Pulmonary artery endothelial cell (primary cell): ENCODE data around the gene SLU7. TPM values are rescaled to one million over a fixed set of nuclear protein-coding genes. Genes with fewer than 3 reads are reported as not detected.

ENCODE experiments used
- DNase-seq: peaks from one replicate; pipeline ENCODE4 v3.0.0-alpha.2; 2011; ENCODE audit warnings: low read depth, low spot score
- total RNA-seq: library from RNA; depleted of rRNA; stranded (reverse); fragments of >200 nt; gene quantifications from 2 replicates; pipeline ENCODE4 v1.2.3, GENCODE V29; 2014

SLU7 gene
- total RNA-seq = 46.8 and 57.5 TPM in 2 replicates

DNA sequence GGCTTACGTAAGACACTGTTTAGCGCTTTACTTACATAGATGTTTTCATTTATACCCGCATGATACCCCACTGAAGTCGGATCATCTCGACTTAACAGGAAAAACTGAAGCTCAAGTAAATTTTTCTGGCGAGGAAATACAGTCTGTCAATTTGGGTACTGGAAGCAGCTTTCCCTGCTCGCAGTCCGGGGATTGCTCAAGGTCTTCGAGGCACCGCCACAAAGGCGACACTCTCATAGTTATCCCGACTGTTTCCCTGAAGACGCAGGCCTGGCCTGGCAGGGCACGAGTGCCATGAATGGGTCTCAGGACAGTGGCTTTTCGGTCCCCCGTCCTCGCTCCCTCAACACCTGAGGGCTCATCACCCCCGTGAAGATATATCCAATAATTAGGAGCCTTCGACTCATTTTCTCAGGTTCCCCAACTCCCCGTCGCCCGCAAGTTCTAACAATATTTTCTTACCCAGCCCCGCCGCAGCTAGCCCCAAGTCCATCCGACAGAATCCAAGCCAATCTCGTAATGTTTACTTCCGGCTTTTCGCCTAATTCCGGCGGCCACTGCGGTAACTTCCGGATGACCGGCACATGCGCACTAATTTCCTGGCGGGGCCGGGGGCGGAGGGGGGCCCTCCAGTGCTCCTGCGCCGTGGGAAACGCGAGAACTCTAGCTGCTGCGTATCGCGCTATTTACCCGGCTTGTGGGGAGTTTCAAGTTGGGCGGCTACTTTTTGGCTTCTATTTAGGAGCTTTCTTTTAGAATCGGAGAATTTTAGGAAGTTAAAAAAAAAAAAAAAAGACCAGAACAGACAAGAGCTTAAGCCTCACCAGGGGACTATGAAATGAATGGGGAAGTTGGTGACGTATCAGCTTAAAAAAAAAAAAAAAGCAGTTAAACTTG lies at the start of gene SLU7:
SLU7 (minus strand) TSS at position 521 of the 897 bp plus-strand sequence. CDS start 3,787 bp downstream, outside the sequence.
- DNase-seq = peak; percentile 87

DNA sequence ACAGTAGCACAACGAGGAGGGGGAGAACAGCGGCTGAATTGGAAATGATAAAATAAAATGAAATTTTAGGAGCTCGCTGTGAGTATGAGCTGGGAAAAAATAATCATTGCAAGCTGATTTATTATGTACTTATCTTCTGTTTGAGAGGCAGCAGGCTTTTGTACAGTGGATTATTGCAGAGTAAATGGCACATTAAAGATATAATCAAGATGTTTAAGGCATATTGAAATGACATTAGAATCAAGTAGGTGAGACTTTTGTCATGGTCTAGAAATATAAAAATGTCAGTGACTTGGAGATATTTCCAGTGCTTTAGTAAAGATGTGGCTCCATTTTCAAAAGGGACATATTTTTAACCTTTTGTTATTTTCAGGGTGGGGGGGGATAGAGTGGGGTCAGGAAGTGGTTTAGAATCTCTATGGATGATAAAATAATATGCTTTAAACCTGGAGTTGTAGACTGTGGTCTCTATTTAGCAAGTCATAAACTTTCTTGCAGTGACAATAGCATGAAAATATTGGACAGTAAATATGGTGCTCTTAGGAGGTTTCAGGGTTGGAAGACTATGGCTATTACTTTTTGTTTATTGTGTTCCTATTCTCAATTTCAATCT lies 49.6 kb upstream of the SLU7 start:
- DNase-seq = no peak

DNA sequence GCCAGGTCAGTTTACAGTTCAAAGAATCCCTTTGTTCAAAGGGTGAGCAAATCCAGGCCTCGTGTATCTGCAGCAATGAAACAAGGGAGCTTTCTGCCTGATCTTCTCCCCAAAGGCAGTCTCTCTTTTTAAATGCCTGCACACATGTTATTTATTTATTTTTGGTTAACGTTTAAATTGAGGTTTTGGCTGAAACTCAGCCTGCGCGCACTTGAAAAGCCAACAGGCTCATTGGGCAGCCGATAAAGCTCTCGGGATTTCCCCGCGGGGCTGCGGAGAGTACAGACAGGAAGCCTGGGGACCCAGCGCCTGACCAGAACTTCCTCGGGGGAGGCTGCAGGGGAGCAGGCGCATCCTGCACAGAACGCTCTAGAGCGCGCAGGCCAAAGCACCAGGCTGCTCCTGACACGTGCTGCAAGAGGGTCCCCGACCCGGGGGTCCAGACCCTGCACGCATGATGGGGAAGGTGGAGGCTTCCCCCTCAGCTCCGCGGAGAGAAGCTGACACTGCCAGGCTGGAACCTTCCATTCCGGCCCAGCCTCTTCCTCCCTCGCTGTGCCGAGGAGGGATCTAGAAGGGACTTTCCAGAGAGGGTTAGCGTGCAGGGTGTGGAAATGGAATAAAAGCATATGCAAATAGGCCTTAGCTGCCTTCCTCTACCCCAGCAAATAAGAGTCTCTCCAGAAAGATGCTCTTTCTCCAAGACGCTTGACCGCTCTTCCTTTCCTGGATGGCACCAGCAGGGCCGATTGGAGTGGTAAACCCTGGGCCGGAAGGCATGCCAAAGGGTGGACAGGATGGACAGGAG lies 48.9 kb upstream of the SLU7 start:
- DNase-seq = peak; percentile 79

DNA sequence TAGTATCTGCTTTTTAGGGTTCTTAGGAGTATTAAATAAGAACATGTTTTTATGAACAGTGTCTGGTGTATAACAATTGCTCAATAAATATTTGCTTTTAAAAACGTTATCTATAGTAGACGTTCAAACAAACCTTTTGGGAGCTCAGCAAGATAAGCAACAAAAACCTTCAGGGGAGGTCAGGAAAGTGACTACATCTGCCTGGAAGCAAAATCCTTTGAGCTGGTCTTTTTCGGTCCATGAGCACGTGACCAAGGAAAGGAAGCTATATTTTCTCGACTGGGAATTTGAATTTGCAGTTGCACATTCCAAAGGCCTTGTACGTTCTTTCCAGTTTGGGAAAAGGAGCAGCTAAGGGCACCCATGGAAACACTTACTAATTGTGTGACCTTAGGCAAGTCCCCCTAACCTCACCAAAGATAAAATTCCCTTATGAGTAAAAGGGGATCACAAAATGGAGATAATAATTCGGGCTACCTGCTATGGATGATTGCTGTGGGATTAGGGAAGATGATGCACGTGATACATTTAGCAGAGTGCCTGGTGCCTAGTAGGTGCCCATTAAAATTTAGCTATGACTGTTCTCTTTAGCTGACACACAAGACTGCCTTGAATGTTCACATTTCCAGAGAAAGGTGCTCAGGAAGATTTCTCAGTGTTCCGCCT lies 48.1 kb upstream of the SLU7 start:
- DNase-seq = no peak

DNA sequence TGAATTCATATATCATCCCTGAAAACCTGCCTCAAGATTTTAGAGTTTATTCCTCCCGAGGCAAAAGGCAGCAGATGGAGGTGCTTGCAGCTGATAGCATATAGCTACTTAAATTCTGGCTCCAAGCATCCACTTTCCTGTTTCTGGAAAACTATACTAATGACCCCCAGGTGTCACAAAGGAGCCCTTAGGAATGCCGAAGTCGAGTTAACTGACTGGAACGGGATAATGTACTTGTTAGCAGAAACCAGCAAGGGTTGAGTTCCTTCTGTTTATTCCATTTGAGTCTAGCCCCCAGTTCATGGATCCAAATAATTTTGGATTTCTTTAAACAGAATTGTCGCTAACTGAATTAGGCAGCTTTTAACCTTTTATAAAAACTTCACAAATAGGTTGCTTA lies 47.2 kb upstream of the SLU7 start:
- DNase-seq = no peak

DNA sequence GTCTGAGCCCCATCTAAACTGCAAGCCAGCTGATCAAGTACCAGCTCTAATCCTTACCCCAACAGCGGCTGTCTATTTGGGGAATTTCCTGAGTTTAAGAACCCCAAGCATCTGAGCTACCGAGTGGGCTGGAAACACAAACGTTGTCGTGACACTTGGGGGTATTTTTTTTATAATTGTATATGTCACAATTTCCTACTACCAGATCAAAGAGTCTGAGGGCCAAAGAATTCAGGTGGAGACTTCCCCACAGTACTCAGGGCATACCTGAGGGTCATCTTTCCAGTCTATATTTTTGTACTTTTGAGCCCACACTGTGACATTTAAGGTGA lies 45.6 kb upstream of the SLU7 start:
- DNase-seq = no peak

DNA sequence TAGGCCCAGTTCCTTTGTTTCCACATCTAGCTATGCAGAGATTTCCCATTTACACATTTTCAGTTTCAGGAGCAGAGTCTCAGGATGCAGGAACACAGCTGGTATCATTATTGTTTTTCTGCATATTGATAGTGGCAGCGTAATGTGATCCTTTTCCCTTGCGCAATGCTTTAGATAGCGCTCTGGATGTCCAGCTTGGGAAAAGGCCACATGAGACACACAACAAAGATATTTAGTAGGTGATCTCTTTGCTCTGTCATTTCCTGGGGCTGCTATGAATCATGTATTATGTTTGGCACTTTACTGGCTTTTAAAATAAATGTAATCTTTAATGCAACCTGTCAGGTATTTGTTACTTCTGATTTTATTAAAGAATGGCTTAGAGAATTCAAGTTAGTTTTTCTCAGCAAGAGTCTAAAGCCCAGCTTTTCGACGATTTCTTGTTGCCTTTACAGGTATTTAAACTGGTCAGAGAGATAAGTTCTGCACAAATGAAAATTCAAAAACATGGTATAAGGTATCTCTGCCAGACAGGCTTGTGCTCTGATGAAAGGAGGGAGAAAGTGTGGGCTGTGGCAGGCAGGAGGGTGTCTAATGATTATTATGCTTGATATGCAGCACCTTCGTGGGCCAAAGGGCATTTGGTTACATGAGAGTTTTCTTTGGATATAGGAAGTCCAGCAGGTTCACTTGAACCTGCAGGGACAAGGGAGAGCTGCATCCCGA lies 45.0 kb upstream of the SLU7 start:
- peak; percentile 52 for DNase-seq

DNA sequence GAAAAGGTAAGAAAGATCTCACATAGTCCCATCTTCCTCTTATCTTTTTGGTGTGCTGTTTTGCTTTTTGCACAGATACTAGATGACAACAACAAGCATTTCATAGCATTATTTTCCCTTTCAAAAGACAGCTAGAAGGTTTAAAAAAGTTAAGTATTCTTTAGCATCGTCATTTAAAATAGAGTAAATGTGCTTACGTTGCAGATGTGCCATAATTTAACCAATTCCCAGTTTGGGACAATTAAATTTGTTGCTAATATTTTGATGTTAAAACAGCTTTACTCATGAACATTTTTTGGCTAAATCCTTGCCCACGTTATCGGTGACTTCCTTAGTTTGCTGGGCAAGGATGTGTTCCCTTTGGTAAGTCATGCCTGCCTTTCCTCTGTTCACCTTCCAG lies 44.3 kb upstream of the SLU7 start:
- DNase-seq = no peak

DNA sequence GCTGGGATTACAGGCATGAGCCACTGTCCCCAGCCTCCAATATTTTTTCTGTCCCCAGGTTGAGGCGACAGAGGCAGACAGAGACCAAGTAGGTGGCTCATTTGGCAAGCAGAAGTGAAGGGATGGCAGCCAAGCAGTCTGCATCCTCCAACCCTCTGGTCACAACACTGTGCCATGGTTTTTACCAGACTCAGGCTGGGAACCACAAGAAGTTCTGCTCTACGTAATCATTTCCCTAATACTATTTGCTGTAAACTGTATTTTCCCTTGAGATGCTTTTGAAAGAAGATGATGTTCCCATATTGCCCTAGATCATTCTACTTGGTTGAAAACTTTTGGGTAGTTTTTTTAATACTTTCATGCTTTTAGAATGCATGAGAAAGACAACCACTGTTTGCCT lies 43.3 kb upstream of the SLU7 start:
- DNase-seq = no peak

DNA sequence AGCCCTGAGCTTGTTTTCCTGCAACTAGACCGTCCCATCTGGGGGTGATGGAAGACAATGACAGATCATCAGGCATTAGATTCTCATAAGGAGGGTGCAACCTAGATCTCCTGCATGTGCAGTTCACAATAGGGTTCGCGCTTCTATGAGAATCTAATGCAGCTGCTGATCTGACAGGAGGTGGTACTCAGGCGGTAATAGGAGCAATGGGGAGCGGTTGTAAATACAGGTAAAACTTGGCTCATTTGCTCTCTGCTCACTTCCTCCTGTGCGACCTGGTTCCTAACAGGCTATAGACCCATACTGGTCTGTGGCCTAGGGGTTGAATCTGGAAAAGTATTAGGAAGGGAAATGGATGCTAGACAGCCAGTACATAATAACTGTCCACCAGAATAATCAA lies 42.5 kb upstream of the SLU7 start:
- no peak for DNase-seq

DNA sequence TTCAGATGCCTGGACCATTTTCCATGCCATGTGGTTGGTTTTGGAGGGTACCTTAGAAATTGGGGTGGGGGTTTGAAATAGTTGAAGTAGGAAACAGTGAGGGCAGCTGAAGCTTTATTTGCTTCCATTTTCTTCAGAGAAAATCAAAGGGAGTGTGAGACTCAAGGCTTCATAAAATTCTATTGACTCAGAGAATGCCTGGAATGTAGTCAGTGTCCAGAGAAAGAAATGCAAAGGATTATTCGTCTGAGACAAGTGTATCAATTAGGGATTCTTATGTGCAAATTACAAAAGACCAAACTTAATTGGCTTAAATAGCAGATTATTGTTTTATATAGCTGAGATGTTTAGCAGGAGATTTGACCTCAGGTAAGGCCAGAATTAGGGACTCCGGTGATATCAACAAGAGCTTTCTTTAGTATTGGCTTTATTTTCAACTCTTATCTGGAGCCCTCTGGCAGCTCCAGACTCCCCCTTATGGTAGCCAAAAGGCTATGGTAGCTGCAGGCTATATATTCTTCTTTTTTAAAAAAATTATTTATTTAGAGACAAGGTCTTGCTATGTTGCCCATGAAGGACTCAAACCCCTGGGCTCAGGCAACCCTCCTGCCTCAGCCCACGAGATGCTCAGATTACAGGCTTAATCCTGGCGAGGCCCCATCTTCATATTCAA lies 41.6 kb upstream of the SLU7 start:
- no peak for DNase-seq

DNA sequence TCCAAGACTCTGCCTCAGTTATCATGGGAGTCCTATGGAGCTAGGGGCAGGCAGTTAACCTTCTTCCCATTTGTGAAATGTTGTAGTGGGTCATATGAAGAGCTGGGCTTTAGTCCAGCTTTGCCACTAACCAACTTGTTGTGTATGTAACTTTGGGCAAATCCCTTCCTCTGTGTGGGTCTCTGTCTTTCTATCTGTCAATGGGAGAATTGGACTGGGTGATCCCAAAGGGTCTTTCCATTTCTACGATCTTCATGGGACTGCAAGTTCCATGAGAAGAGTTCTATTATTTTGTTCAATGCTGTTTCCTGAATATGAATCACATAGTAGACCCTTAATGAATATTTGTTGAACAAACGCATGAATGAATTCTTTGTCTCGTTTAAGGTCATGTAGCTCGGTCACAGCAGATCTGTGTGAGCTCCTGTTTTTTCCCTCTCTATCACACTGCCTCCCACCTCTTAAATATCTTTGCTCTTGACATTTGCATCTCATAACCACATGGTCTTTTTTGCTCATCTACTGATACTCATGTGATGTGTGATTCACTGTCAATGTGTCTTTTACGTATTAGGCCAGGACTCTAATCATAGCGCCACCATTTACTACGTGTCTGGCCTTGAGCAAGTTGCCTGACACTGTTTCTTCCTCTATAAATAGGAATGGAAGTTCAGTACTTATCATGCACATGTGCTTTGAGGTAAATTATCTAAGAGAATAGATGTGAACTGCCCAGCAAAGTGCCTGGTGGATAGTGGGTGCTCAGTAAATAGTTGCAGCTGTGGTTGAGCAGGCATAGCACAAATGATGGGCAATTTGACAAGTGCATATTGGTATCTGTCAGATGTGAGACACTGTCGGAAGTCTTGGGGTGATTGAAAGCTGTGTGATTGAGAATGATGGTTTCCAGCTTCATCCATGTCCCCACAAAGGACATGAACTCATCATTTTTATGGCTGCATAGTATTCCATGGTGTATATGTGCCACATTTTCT lies 40.2 kb upstream of the SLU7 start:
- no peak for DNase-seq

DNA sequence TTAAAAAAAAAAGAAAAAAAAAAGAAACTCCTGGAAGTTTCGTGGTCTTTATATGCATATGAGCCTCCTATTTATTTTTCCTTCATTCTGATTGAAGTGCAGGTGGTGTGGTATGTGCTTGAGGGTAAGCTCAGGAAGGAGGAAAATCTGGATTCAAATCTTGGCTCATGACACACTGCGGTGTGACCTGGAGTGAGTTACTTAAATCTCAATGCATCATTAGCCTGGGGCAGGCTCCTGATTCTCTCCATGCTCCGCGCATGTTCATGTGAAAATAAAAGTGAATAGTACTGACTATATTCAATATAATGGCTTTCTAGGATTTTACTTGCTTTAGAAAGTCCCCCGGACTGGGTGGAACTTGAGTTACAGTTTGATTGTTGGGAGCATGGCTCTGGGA lies 38.4 kb upstream of the SLU7 start:
- DNase-seq = no peak

DNA sequence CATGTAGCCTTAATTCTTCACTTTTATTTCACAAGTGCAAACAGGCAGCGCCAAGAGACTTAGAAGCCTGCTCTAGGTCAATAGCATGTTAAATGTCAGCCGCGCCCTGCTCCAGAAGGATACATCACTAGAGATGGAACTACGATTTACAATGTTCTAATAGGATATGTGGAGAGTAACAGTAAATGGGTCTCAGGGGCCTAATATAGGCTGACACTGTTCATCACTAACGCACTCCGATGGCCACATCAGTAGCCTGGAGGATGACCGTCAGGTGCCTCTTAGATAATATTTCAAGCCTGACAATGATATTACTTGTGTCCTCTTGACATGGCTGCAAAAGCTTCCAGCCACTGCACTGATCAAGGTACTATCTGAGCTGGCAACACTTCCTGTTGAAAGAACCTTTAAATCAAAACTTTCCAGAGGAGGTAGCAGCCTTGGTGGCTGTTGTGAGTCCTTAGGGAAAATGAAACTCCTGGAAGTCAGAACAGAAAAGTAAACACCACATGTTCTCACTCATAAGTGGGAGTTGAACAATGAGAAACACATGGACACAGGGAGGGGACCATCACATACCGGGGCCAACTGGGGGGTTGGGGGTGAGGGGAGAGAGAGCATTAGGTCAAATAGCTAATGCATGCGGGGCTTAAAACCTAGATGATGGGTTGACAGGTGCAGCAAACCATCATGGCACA lies 37.7 kb upstream of the SLU7 start:
- no peak for DNase-seq

DNA sequence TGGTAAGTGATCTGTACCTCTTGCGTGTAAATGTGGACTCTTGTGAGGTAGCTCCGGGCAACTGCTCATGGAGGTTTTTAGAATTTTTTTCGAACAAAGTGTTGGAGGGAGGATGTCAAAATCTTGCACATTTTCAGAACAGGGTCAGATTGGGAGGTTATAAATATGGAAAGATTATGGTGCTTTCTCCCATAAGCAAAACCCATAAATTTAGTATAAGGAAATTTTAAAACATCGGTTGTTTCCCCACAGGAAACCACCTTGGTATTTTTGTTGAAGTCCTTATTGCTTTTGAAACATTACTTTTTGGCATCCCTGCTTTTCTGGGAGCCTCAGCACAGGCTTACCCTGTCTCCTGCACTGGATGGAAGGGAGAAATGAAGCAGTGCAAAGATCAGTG lies 36.7 kb upstream of the SLU7 start:
- no peak for DNase-seq

DNA sequence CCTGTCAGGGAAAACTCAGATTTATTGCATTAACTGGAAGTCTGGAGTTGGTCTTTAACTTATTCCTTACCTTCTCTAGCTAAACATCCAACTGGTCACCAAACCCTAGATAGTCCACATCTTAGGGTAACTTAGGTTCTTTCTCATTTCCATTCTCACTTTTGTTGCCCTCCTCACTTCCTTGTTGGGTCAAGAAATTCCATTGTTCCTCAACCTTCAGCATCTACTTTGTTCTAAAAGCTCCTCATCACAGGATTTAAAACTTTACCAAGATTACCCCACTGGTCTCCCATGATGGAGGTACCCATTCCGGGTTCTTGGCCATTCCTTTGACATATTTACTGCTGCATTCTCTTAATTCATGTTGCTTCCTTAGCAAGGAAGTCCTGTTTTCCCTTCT lies 34.9 kb upstream of the SLU7 start:
- DNase-seq = no peak

DNA sequence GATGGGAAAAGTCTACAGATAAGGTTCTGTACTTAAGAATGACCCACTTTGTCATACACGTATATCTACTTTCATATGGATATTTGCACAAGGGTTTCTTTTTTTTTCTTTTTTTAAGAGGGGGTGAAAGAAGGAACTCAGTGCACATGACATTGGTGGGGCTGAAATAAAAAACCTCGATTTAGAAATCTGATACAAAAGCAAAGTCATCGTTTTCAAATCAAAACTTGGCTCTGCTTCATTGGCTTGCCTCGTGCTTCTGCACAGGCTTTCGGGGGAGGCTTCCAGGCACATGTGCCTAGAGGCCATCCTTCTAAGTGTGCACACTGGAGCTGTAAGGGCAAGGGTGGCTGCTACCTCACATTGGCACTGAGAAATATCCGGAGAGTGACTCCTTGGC lies 33.9 kb upstream of the SLU7 start:
- DNase-seq = no peak

DNA sequence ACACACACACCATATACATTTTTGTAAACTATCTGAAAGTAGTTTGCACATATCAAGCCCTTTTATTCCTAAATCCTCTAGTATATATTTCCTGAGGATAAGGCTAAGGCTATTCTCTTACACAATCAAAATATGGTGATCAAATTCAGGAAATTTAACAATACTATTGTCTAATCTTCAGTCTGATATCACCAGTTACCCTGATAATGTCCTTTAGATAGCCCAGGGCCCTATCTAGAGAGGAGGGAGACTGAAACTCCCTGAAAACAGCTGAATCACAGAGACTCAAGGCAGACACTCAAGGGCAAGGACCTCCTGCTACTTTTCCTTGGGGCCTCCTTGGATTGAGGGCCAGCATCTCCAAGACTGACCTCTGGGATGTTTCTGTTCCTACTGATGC lies 33.2 kb upstream of the SLU7 start:
- no peak for DNase-seq

DNA sequence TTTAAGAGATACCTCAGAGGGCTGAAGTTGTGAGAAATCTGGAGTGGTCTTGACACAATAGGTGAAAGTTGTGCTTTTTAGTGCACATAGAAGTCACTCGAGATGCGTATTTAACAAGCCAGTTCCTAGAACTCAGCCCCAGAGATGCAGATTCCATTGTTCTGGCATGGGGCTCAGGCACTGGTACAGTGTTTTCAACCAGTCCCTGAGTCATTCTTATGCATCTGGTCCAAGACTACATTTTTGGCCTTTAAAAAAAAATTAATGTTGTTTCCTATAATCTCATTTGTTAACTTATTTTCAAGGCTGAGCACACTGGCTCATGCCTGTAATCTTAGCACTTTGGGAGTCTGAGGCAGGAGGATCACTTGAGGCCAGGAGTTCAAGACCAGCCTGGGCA lies 32.4 kb upstream of the SLU7 start:
- DNase-seq = no peak
